ENCODE measurements around the gene NVL. TPM values are rescaled to one million over a fixed set of nuclear protein-coding genes. Genes with fewer than 3 reads are reported as not detected.

The NVL gene
- total and polyA plus RNA-seq, 2 donors (not counting 3 experiments of a cell fraction or from before 2014, with no cell fraction given): 16.7 to 30.3 TPM

- H3K27ac ChIP-seq (ENCODE audit: insufficient read depth, low read depth, low read length): peak within 1 kb of the TSS; percentile 70
- H3K4me2 ChIP-seq (ENCODE audit: insufficient read depth, low read length): peak within 1 kb of the TSS; percentile 93
- no peaks in the 10 kb centered on the region for H3K9me3 ChIP-seq (replicated peaks; ENCODE audit: control insufficient read depth, insufficient read depth, low read length)
- no peaks in the 10 kb centered on the region for H4K20me1 ChIP-seq (replicated peaks; ENCODE audit: control insufficient read depth, extremely low read depth, insufficient read depth, low read length)
- no peaks in the 10 kb centered on the region for H3K9me1 ChIP-seq (replicated peaks; ENCODE audit: control insufficient read depth, extremely low read depth, insufficient read depth, low read length)
- TF ChIP-seq EZH2 (IDR thresholded peaks at IDR 0.05; ENCODE audit: borderline replicate concordance, low read depth, low read length, severe bottlenecking) (no peak), POLR2A (IDR thresholded peaks at IDR 0.05; ENCODE audit: low read depth, low read length) (peak; percentile 81), POLR2AphosphoS5 (IDR thresholded peaks at IDR 0.05; ENCODE audit: insufficient read depth, low read depth, low read length) (peak; percentile 83)
- peaks cover 5% of the 10 kb centered on the region for H3K4me1 ChIP-seq (ENCODE audit: control insufficient read depth, extremely low read depth, insufficient read depth, low read length)
- no TSS peak for BruUV-seq (replicated peaks)
- ChIA-PET CTCF (interaction anchor here (0.6 to 1.6 kb wide), 10 partner anchors 10 to 154 kb away, joined by 3 to 13 read pairs (median 4); no protein-coding TSS in a partner anchor), POLR2A (interaction anchor here (0.6 to 1.4 kb wide), 6 partner anchors 11 to 372 kb away, joined by 3 to 5 read pairs (median 3); no protein-coding TSS in a partner anchor)
- H3K4me3 ChIP-seq (replicated peaks in 1 of 3; ENCODE audit: insufficient read depth in 1 of 3, low read depth in 1 of 3, low read length in 3 of 3): peak within 1 kb of the TSS; percentile 57 to 91 (median 68)
- FAIRE-seq (peak; percentile 81), DNase-seq (ENCODE audit: low read depth, low spot score) (peak; percentile 86)
- H3K27me3 ChIP-seq (ENCODE audit: control insufficient read depth in 2 of 2, insufficient read depth in 2 of 2, low read length in 2 of 2): no peaks in the 10 kb centered on the region
- dilution Hi-C loops (cut with MboI; ENCODE audit: extremely low pct_ligation_motif_present, low sequenced_read_pairs): no loop called here
- no peaks in the 10 kb centered on the region for H3K36me3 ChIP-seq (ENCODE audit: control insufficient read depth in 2 of 2, extremely low read depth in 1 of 2, insufficient read depth in 2 of 2, low read length in 2 of 2)
- H2AFZ ChIP-seq (ENCODE audit: low read depth, low read length): peak within 1 kb of the TSS; percentile 95
- peaks cover 46% of the 10 kb centered on the region for H3K79me2 ChIP-seq (ENCODE audit: control insufficient read depth, insufficient read depth, low read length)
- intact Hi-C loops (cut with micrococcal nuclease): loop anchor here (1.0 to 5.0 kb wide), 5 partner anchors 22 to 147 kb away; partner anchors contain the start of genes FBXO28 and NVL
- peak within 1 kb of the TSS; percentile 86 for H3K9ac ChIP-seq (replicated peaks; ENCODE audit: extremely low read depth, insufficient read depth, low read length)
Measured at GRCh38 chr1:224182866-224183590, 146.9 kb downstream of the NVL start, which contains the start of gene DEGS1. TSS of gene DEGS1 (plus strand) at chr1:224183240. CDS start at chr1:224183337, 97 bp downstream.

- BruUV-seq (replicated peaks): TSS peak; percentile 74
- peak overlapping the region; percentile 86 for H3K9ac ChIP-seq (replicated peaks; ENCODE audit: extremely low read depth, insufficient read depth, low read length)
- H3K4me1 ChIP-seq (ENCODE audit: control insufficient read depth, extremely low read depth, insufficient read depth, low read length): peaks cover 5% of the 10 kb centered on the region
- H3K9me3 ChIP-seq (replicated peaks; ENCODE audit: control insufficient read depth, insufficient read depth, low read length): no peaks in the 10 kb centered on the region
- TF ChIP-seq MYC (IDR thresholded peaks at IDR 0.05; ENCODE audit: low read depth, low read length) (no peak), JUN (IDR thresholded peaks at IDR 0.05; ENCODE audit: borderline replicate concordance, insufficient read depth, insufficient read length, low read depth) (no peak), FOS (IDR thresholded peaks at IDR 0.05; ENCODE audit: borderline replicate concordance, insufficient read depth, low read length) (no peak), EZH2 (IDR thresholded peaks at IDR 0.05; ENCODE audit: borderline replicate concordance, low read depth, low read length, severe bottlenecking) (no peak), POLR2A (IDR thresholded peaks at IDR 0.05; ENCODE audit: low read depth, low read length) (no peak), MAX (IDR thresholded peaks at IDR 0.05; ENCODE audit: insufficient read depth, insufficient read length) (no peak), POLR2AphosphoS5 (IDR thresholded peaks at IDR 0.05; ENCODE audit: insufficient read depth, low read depth, low read length) (no peak), CTCF (IDR thresholded peaks at IDR 0.05; ENCODE audit: extremely low read depth in 1 of 2, insufficient read depth in 1 of 2, low read depth in 1 of 2, low read length in 2 of 2) (no peak), GATA2 (IDR thresholded peaks at IDR 0.05; ENCODE audit: insufficient read depth, insufficient read length, low read depth, low read length) (no peak)
- no peaks in the 10 kb centered on the region for H3K36me3 ChIP-seq (ENCODE audit: control insufficient read depth in 2 of 2, extremely low read depth in 1 of 2, insufficient read depth in 2 of 2, low read length in 2 of 2)
- H3K9me1 ChIP-seq (replicated peaks; ENCODE audit: control insufficient read depth, extremely low read depth, insufficient read depth, low read length): no peaks in the 10 kb centered on the region
- H2AFZ ChIP-seq (ENCODE audit: low read depth, low read length): peak overlapping the region; percentile 95
- intact Hi-C loops (cut with micrococcal nuclease): loop anchor here (2.0 to 5.0 kb wide), 3 partner anchors 23 to 81 kb away; partner anchors contain the start of gene FBXO28
- H4K20me1 ChIP-seq (replicated peaks; ENCODE audit: control insufficient read depth, extremely low read depth, insufficient read depth, low read length): no peaks in the 10 kb centered on the region
- peaks cover 38% of the 10 kb centered on the region for H3K79me2 ChIP-seq (ENCODE audit: control insufficient read depth, insufficient read depth, low read length)
- H3K4me2 ChIP-seq (ENCODE audit: insufficient read depth, low read length): peak overlapping the region; percentile 73
- ChIA-PET POLR2A (interaction anchor here (0.5 to 1.4 kb wide), 6 partner anchors 13 to 371 kb away, joined by 3 to 4 read pairs (median 3); no protein-coding TSS in a partner anchor), CTCF (interaction anchor here (0.6 to 1.6 kb wide), 9 partner anchors 10 to 155 kb away, joined by 3 to 13 read pairs (median 4); no protein-coding TSS in a partner anchor)
- peak overlapping the region; percentile 65 for H3K27ac ChIP-seq (ENCODE audit: insufficient read depth, low read depth, low read length)
- H3K27me3 ChIP-seq (ENCODE audit: control insufficient read depth in 2 of 2, insufficient read depth in 2 of 2, low read length in 2 of 2): no peaks in the 10 kb centered on the region
- FAIRE-seq: no peak
- DNase-seq (ENCODE audit: low read depth, low spot score): no peak
- dilution Hi-C loops (cut with MboI; ENCODE audit: extremely low pct_ligation_motif_present, low sequenced_read_pairs): no loop called here
- peak overlapping the region; percentile 57 to 68 (median 65) for H3K4me3 ChIP-seq (replicated peaks in 1 of 3; ENCODE audit: insufficient read depth in 1 of 3, low read depth in 1 of 3, low read length in 3 of 3)
Measured at GRCh38 chr1:224182057-224182865, 147.7 kb downstream of the NVL start.

Data from endothelial cell of umbilical vein (primary cell).